OCI-M2 (cell line): ENCODE measurements around the gene DENND1A.

ENCODE experiments used
- DNase-seq: peaks from one replicate; lab custom pipeline; 2025; ENCODE audit not compliant: unreplicated experiment; lab: John Stamatoyannopoulos, UW

DENND1A gene

DNA sequence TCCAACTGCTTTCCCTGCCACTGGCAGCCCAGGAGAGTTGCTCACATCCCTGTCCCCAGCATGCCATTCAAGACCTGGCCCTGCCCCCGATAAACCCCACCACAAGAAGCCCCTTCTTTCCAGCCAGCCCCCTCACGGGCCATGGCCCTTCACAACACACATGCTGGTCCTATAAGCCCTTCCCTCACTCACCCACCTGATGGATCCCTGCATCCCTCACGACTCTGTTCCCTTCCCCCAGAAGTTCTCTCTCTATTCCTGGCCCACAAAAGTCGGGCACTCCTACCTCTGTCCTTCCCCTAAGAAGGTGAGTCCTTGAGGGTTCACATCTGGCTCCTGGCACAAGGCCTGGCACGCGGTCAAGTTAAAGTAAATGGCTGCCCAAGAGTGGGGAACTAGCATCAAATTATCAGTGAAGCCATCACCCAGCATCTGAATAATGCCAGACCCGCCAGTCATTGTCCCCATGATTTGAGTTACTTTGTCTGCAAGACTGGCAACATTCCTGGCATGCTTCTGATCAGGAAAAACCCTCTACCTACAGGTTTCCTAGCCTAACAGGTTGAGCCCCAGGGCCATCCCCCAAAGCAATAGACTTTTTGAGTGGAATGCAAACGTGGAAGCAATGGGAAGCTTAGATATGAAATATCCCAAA is 508.0 kb downstream of the DENND1A start:
- DNase-seq: no peak

DNA sequence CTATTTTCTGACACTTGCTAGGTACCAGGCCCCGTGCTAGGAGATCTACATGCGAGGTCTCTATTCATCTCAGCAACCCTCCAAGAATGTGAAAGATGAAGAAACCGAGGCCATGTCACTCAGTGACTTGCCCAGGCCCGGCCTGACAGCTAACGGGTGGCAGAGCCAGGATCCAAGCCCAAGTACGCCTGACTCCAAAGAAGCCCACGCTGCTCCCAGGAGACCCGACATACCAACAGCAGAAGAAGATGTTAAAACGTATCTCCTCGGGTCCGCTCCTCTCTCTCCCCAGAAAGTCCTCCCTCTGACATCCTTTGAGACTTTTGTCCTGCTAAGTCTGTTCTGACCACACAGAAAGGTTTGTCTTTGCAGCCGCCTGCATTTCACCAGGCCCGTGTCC is 508.7 kb downstream of the DENND1A start:
- DNase-seq: no peak

DNA sequence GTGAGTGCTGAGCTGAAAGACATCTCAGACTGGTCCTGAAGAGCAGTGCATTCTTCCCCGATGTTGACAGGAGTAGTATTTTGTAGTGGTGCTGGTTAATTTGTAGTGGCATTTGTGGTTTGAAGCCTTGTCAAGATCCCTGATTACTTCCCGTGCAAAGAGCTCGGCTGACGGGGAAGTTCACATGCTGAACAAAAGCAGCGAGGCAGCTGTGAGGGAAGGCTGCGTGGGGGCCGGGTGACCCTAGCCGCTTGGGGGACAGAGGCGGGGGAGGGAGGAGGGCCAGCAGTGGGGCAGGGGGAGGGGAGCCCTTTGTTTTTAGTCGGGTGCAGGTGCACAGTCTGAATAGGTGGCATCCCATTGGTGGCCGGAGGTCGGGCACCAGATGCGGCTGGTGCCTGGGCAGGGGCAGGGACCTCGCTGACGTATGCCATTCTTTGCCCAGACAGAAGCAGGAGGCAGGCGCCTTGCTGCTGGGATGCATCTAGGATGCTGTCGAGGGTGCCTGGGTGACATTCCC is 509.3 kb downstream of the DENND1A start:
- no peak for DNase-seq

DNA sequence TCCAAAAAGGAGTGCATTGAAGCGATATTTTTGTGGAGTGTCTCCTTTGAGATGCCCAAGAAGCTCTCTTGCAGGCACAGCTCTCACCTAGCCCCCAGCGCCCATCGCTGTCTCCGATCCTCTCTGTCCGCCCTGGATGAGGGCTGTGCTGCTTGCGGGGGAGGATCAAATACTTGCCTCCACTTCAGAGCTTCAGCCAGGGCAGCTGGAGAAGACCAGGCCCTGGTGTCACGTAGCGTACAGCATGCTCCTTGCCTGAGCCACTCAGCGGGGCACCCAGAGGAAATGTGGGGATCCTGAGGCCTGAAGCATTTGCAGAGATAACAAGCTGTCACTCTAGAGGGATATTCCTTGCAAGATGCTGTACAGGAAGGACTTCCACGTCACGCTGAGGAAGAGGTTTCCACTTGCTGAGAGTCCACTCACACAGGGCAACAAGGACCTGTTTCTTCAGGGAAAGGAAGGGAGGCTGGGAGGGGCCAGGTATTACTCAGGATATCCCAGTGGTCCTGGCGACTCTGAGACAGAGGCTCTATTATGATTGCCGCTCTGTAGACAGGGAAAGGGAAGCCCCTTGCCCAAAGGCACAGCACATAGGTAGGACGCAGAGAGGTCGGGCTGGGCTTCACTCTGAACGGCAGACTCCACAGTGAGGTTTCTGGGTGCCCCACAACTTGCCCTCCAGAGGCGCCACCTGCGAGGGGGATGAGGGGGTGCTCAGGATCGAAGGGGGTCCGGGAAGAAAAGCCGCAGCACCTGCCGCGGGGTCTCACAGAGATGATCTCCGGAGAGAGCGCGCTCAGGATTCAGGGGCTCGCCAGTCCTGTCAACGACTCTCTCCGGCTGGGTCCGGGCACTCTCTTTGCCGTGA is 510.0 kb downstream of the DENND1A start:
- no peak for DNase-seq

DNA sequence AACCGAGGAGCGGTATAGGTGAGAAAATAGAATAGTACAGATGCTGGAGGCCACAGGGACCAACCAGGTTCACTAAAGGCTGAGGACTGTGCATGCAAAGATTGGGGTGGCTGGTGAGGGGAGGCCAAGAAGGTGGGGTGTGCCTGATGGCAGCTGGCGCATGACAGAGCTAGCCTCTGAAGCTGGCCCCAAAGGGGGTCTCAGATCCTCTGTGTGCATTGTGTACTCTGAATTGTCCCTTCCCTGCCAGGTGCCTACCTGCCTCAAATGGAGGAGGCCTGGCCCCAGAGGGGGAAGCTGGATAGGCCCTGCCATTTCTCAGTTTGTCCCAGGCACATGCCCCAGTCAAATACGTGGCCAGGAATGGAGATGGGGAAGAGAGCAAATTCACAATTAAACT is 510.8 kb downstream of the DENND1A start:
- DNase-seq: no peak

DNA sequence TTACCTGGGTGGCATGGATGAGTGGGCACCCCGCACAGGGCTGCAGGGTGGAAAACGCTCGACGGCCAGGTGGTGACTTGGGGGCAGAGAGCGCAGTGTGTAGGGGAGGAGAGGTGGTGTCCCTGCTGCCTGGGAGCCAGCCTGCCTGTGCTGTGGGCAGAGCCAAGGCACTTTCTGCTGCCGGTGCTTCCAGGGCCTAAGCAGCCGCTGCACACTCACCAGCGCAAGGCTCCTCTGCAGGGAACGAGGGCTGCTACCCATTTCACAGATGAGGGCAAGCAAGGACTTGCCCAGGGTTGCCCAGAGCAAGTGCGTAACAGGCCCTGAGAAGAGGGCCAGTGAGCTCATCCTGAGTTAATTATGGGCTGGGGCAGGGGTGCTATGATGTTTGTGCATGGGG is 511.4 kb downstream of the DENND1A start:
- no peak for DNase-seq

DNA sequence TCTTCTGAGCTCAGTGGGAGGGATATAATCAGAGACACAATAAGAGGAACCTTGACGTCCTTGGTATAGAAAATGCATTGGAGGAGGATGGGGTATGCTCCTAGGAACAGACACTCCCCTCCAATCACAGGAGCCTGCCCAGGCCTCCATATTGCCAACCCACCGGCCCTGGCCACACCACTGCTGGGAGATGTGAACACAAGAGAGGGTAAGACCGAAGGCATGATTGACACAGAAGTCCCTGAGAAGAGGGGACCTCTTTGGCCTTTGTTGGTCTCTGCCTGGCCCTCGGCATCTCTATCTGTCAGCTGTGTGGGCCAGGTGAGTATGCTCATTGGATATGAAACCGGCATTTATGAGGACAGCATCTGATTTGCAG is 511.9 kb downstream of the DENND1A start:
- no peak for DNase-seq

DNA sequence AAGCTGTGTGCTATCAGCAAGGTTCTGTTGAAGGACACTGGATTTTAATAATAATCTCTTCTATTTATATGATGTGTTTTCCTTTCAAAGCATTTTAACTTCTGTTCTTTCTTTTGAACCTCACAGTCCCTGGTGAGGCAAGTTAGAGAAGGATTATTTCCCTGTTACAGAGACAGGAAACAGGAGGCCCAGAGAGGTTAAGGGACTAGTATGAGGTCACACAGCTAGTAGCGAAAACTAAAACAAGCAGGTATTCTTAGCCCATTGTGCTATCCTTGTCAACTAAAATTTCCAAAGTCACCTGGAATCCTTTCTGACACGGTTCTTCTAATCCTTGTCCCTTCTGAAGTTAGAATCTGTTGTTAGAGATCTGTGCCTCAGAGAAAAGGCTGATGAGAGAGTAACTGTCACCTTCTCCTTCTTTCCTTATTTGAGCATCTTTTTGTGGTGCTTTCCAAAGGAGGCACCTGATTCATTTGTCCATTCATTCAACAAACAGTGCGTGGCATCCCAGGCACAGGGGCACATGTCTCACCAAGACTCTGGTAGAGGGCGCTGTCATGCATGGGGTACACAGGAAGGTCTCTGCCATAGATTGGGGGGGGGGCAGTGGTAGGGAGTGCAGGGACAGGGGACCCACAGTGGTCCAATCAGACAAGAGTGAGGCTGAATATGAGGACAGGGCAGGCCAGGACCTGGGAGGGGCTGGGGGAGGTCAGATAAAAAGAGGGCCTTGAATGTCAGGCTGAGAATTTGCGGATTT is 512.5 kb downstream of the DENND1A start:
- no peak for DNase-seq

DNA sequence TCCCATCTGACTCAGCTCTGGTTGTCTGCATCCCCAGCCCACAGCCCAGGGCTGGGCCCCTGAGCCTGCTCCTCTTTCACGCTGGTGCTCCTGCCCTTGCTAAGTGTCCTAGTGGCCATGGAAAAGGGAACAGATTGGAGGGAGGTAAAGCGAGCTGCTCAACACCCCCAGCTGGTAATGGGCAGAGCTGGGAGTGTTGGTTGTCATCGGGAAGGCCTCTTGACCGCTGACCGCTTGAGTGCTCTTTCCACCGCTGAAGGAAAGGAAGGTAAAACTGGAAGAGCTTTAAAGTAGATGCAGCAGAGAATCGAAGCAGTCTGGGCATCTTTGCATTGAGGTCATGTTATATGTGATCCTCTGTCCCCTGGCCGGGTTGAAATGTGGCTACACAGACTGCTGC is 513.8 kb downstream of the DENND1A start:
- no peak for DNase-seq

DNA sequence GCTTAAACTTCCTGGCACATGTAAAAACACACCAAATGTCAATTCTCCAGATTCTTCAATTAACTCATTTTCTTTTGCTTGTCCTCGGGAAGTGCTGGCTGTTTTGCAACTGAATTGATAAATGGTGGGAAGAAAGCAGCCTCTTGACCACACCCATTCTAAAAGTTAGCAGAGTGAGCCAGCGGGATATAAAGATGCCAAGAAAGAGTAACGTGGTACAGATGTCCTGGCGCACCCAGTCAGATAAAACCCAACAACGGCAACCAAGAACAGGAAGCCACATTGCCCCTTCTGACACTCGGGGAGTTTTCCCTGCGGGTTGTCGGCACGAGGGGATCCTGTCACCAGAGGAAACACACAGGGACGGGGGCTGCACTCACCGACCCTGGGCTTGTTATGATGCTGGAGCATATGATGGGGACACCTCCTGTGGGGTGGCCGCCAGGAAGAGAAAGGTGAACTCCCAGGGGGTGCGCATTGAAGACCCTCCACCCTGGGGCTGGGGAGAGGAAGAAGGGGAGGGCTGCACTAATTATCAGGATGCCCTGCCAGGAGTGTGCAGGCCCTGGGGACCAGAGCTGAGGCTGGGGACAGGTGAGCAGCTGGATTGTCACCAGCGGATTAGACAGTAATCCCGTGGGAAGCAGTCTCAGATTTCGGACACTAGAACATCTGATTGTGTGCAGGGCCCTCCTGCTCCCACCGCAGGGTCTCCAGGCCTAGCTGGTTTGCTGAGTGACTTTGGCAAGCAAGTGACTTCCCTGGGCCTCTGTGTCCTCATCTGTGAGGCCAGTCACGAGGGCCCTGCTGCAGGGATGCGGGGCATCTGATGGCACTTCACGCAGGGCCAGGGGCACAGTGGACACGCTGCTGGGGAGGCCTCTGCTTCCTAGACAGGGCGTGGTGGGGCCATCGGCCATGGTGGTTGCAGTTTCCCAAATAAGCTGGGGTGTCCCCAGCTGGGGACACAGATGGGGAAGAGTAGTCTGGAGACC is 514.7 kb downstream of the DENND1A start:
- no peak for DNase-seq

DNA sequence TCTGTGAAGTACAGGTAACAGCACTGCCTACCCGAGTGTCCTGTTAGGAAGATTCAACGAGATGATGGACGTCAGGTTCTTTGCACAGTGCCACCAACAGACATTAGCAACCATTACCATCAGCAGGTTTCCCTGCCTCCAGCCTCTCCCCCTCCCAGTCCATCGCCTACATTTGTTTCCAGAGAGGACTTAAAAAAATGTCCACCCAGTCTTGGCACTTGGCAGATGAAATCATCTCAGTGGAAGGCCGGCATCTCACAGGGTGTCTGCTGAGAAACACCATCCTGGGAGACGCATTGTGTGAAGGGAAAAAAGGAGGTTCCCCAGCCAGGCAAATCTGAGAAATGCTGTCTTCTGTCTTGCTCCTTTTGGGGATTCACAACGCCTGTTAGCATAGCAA is 515.7 kb downstream of the DENND1A start:
- DNase-seq: no peak

DNA sequence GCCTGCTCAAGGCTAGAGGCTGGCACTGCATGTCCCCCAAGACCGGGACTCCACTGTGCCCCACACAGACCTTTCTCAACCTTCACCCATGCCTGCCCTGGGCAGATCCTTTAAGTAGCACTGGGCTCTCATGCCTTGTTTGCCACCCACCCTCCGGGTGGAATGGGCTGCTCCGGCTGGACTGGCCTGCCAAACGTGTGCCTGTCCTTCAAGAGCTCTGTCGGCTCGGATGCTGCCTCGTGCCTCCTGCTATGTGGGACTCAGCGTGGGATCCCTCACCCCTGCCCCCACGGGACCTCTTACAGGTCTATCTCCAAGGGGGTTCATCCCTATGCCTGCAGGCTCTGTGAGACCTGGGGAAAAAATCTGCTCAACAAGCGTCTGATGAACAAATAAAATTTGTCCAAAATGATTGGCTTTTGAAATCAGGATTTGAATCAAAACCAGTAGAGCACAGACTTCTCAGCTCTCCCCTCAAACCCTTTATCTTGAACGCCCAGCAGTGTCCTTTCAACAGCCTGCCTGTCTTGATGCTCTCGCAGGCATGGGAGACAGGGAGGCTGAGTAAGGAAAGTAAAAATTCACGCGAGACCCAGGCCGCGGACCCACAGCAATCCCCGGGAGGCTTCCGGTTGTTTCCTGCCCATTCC is 517.6 kb downstream of the DENND1A start:
- no peak for DNase-seq

DNA sequence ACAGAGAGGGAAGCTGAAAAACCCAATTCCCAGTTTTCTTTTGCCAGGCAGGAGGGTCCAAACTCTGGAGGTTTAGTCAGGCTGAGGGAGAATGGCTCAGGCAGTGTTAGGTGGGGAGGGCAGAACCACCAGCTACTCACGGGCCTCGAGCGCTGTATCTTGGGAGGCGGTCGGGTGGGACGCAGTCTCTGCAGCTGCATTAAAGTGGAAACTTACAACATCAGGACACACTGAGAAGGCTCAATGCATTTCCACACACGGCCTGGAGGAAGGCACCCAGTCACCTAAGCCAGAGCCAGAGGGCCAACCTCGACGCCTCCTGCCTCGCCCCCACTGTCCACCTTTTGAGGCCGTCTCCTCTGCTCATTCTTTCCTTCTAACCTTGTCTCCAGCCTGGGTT is 518.3 kb downstream of the DENND1A start:
- DNase-seq: no peak

DNA sequence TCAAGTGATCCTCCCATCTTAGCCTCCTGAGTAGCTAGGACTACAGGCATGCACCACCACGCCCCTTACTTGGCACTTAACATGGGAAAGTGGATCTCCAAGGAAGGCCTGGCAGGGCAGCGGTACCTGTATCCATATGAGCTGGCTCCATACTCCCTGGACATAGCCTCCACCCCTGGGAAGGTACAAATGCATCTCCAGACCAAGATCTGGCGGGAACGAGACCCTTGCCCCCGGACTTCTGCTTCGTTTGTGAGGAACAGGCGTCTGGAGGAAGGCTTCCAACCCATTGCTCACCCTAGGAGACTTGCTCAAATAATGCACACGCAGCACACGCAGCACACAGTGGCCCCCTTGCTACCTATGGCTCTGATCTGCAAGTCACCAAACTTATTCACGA is 518.7 kb downstream of the DENND1A start:
- DNase-seq: no peak

DNA sequence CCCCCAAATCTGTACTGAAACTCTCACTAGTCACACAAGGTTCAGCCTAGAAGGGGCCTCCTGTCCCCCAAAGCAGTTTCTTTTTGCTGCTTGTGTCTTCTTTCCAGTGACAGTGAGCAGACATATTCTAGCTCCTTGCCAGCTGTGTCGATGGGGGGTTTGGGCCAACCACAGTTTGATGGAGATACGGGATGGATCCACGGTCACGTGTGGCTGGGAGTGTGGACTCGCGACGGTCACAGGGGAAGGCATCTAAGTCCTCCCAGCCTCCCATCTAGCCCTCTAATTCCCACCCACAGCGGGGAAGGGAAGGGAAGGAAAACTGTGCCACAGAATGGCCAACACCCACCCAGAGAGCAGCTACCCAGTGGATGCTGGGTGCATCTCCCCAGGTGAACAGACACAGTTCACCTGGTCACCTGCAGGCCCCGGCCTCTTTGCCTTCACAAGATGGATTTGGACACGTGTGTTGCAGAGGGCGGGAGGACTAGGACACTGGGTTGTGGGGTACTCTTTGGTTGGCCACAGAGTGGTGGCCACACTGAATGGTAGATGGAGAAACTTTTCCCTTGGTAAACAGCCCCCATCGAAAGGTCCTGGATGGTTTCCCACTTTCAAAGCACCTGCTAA is 519.5 kb downstream of the DENND1A start:
- no peak for DNase-seq

DNA sequence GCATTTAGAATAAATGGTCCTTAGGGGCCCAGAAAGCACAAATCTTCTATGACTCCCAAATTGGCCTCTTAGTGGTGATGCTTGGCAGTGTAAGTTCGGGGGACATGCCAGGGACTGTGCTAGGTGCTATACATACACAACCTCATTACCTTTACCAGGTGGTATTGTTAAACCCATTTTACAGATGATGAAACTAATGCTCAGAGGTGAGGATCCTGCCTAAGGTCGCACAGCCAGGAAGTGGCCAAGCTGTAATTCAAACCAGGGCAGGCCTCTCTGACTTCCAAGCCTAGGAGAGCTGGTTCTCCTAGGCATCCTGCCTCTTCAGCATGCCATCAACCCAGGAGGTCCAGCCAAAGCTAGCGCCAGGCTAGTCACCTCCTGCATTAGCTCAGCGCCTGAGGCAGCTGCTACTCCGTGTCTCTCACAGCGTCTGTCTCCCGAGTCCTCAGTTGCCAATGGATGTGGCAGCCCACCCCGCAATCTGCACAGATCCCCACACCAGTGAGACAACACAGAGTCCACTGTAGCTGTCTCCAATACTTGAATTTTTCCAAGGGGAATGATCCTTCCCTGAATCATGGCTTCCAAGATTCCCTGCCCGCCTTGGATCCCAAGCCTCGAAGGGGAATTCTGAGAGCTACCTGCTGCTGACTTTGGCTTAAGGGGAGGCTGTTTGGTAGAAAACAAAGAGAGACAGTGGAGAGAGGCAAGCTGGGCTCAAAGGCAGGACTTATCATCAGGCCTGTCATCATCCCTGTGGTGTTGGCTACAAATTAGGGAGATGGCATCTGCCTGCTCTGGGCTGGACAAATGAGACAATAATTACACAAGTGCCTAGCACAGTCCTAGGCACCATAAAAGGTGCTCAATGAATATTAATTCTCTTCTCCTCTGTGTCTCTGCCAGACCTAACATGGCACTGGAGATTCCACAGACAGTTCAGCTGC is 521.3 kb downstream of the DENND1A start:
- no peak for DNase-seq

DNA sequence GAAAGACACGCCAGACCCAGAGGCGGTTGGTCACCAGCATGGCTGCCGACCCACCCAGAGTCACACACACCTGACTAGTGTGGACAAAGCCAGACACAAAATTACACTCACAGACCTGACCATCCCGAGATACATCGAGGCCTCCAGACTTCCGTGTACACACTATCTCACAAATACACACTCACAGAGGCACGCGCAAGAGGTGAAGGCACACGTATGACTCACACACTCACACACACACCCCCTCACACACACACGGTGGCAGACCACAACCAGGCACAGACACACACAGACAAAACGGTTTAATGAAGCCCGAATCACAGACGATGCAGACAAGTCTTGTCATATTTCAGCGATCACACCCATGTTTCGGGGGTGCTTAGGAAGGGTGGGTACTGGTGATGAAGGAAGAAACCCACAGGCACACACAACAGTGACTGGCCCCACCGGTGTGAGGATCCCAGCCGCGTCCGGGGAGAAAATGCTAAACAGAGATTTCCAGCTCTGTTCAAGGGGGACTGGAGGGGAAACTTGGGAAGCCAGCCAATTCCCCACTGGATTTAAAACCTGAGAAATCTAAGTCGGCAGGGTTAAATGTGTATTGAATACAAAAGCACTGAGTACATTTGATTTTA is 522.6 kb downstream of the DENND1A start:
- no peak for DNase-seq

DNA sequence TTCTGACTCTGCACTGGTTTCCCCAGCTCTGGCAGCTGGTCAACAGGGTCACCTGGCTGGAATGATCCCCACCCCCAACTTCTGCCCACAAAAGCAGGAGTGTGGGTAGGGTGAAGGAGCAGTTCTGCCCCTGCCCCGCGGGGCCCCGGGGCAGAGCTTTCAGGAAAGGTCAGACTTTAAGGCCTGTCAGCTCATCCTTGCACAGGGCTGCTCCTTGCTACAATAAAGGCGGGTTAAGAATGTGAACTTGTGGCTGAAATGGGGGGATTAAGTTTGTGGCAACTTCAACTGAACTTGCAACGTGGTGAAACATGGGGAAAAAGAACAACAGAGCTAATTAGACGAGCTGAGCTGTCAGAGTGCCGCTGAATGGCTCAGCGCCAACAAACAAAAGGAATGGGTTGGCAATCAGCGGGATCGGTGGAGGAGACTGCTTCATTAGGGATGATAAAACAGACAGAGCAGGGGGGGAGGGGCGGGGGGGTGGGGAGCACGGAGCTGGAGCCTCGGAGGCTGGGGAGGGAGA is 523.2 kb downstream of the DENND1A start:
- DNase-seq: no peak
